GM12864 (cell line): ENCODE data around the gene CDH4.

Experiments used
- DNase-seq: peaks from one replicate; pipeline ENCODE4 v3.0.0-alpha.2; 2011; ENCODE audit warnings: low read depth
- H3K4me3 ChIP-seq: 2 replicates; pipeline ENCODE4 v1.5.1; 2011; ENCODE audit warnings: mild to moderate bottlenecking, low read depth, low read length, control low read depth
- CTCF ChIP-seq: IDR thresholded peaks from 2 replicates; pipeline ENCODE4 v1.5.1; 2011; ENCODE audit warnings: low read depth, mild to moderate bottlenecking, moderate library complexity, low read length, control low read depth, inconsistent platforms; ENCODE audit errors: missing control alignments

Gene CDH4

GRCh38 chr20:61868466-61869090, 616.5 kb downstream of the CDH4 start:
- H3K4me3 ChIP-seq, result no peak overlapping the region
- DNase-seq, result no peak
- TF ChIP-seq CTCF, result no peak

DNA sequence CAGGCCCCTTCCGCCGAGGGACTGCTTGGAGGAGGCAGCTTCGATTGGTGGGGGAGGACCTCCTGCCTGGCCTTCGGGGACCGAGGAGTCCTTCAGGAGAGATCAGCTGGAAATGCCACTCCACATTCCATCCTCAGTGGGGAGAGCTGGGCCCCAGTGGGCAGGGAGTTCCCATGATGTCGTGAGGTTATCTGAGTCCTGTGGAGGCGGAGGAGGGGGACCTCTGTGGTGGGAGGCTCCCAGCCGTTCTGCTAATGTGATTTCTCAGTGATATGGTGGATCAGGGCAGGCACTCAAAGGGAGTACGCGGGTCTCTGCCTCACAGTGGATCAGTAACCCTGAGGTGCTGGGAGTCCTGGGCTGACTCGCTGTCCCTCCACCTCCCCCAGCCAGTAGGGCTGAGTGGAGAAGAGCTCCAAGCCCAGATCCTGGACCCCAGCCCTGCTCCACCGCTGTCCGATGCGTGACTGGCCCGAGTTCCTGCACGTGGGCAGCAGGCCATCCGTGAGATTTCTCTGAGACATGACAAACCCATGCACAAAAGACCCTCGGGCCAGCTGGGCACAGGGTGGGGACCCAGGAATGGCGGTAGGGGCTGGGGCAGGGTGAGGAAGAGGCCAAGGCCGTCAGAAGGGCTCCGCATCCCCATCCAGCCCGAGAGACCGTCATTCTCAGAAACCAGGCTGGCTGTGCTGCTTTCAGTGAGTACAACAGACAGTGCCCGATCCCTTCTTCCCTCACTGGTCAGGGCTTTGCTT, 617.9 kb downstream of the CDH4 start:
- H3K4me3 ChIP-seq, result no peak overlapping the region
- TF ChIP-seq CTCF, result no peak
- DNase-seq, result no peak

GRCh38 chr20:61871160-61871559, 619.1 kb downstream of the CDH4 start:
- TF ChIP-seq CTCF, result no peak
- no peak overlapping the region for H3K4me3 ChIP-seq
- no peak for DNase-seq

GRCh38 chr20:61871913-61872312, 619.9 kb downstream of the CDH4 start:
- no peak for DNase-seq
- TF ChIP-seq CTCF, result no peak
- no peak overlapping the region for H3K4me3 ChIP-seq

- TF ChIP-seq CTCF, result no peak
- DNase-seq, result no peak
- H3K4me3 ChIP-seq, result no peak overlapping the region
Measured at GRCh38 chr20:61872371-61872900, 620.4 kb downstream of the CDH4 start.

- no peak for TF ChIP-seq CTCF
- no peak overlapping the region for H3K4me3 ChIP-seq
- no peak for DNase-seq
Measured at GRCh38 chr20:61873651-61874420, 621.8 kb downstream of the CDH4 start.
